GM18508 (cell line): ENCODE measurements around the gene MRPL1.
"Not testable (repeated sequence)": the region's sequence is repeated elsewhere in the genome, so short reads cannot be mapped to it uniquely, and the experiment has no call there.

Experiments used
- ATAC-seq: cut with Tn5 transposase; IDR thresholded peaks from one replicate; pipeline ENCODE4 v1.9.1; 2021; ENCODE audit warnings: moderate number of reproducible peaks; ENCODE audit not compliant: insufficient read depth, unreplicated experiment

Gene MRPL1

DNA sequence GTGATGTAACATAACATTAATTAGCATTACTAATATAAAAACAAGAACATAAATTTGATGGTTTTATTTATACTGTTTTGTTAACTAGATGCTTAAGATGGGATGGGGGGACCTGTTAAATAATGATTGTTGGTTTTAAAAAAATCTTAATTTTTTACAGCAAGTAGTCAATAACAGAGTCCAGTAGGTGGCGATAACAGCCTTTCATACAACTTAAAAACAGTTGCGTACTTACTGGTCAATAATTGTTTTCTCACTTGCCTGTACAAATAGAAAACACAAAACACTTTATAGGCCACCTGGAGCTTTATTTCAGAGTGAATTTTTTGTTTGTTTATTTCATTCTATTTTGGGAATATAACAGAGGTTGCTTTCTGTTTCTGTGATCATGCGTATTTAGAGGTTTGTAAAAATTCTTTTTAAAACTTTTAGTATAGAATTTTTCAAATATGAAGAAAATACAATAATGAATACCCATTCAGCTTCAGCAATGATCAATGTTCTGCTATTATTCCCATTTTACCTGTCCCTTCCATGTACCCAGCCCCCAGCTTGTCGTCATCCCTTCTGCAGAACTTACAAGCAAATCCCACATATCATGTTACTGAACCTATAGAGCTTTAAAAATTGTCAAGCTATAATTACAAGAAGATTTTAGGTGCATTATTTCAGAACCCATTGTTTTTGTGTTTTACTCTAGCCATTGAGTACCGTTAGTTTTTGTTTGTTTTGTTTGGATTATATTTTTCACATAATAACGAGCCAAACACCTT, 97.1 kb downstream of the MRPL1 start:
- ATAC-seq, result no peak

- ATAC-seq, result no peak
Observed at GRCh38 chr4:77960367-77960766, 97.7 kb downstream of the MRPL1 start.

DNA sequence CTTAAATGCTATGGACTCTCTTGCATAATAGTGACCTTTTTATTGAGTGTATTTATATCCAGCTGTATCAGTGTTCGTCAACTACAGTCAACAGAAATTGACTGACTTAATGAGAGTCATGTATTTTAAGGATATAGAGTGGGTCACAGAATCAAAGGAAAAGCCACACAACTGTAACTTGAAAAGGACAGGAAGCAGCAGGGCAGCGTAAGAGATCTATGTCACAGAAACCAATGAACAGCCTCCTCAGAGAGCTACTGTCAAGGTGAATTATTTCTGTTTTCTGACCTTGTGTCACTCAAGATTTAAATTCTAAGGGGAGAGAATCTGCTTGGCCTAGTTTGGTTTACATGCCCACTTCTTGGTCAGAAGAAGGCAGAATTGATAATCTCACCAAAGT, 100.4 kb downstream of the MRPL1 start:
- ATAC-seq, result no peak

- ATAC-seq, result not testable (repeated sequence)
Observed at GRCh38 chr4:77973657-77974056, 111.0 kb downstream of the MRPL1 start.

- ATAC-seq, result not testable (repeated sequence)
Observed at GRCh38 chr4:77982900-77983540, 120.4 kb downstream of the MRPL1 start.

- not testable (repeated sequence) for ATAC-seq
Observed at GRCh38 chr4:77983612-77984311, 121.1 kb downstream of the MRPL1 start.

- ATAC-seq, result no peak
Observed at GRCh38 chr4:77989968-77990367, 127.3 kb downstream of the MRPL1 start.

GRCh38 chr4:77990456-77990855, 127.8 kb downstream of the MRPL1 start:
- ATAC-seq, result no peak

DNA sequence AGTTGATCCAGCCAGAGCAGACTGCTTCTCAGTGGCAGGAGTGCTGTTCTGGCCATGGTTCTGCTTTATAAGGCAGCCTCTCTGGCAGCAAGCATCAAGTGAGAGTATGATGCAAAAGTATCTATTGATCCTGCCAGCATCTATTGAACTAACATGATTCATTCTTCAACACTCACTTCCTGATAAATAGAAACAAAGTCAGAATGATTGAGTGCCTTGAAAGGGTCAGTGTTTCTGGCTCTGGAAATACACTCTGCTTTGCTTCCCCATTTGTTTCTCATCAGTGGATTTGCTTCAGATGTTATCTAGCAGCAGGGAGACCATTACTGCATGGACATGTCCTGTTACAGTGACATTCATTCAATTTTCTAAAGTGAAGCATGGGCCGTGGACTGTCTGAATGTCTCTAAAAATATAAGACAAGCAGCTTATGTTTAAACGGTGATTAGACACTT, 128.3 kb downstream of the MRPL1 start:
- ATAC-seq, result no peak

- no peak for ATAC-seq
Observed at GRCh38 chr4:77992581-77992980, 130.0 kb downstream of the MRPL1 start.

- peak; percentile 55 for ATAC-seq
Observed at GRCh38 chr4:77994194-77994721, 131.6 kb downstream of the MRPL1 start.

- no peak for ATAC-seq
Observed at GRCh38 chr4:77996076-77996475, 133.4 kb downstream of the MRPL1 start.

DNA sequence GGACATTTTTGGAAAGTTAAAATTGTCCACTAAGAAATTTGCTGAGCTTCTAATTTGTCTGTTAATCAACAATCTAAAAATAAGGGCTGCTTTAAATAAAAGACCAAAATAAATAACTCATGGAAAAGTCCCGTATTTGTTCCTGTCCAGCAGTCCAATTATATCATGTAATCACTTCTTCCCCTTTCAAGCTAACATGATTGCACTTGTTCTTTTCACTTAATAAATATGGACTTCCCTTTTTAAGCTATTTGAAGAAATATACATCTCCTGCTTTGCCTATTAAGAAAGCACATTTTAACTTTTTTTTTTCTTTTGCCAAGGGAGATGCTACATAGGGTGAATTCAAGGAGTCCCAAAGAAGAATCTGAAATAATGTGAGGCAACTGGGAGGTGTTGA, 138.9 kb downstream of the MRPL1 start:
- no peak for ATAC-seq

DNA sequence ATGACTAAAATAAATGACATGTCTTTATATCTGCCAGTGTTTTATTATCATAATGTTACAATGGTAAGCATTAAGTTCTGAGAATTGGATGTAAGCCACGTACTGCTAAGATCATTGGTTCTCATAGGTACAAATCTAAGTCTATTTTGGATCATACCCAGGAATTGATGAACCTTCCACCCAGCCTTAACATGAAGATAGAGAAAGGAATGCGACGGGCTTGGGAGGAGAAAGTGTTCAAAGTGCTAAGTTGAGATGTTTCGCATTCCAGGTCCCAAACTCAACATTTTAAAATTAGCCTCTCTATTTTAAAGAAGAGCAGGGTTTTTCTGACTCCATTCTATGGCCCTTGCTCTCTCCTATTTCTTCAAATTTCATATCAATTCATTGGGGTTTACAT, 139.6 kb downstream of the MRPL1 start:
- ATAC-seq, result no peak
